Choroid plexus epithelial cell (primary cell): ENCODE data around the gene CDH20.

Experiments used
- DNase-seq: peaks from one replicate; pipeline ENCODE4 v3.0.0-alpha.2; 2010; ENCODE audit warnings: low read depth
- H3K4me3 ChIP-seq: 2 replicates; pipeline ENCODE4 v1.5.1; 2011; ENCODE audit warnings: low read depth, mild to moderate bottlenecking, control low read depth, low read length, moderate library complexity
- CTCF ChIP-seq: conservative IDR thresholded peaks from 2 replicates; pipeline ENCODE4 v1.5.1; 2011; ENCODE audit warnings: low read depth, mild to moderate bottlenecking, control low read depth, inconsistent platforms, low read length, moderate library complexity

CDH20 gene

GRCh38 chr18:61546590-61546989, 213.4 kb downstream of the CDH20 start:
- TF ChIP-seq CTCF: no peak
- H3K4me3 ChIP-seq: no peak overlapping the region
- DNase-seq: peak; percentile 86

GRCh38 chr18:61549416-61549815, 216.2 kb downstream of the CDH20 start:
- TF ChIP-seq CTCF: no peak
- no peak overlapping the region for H3K4me3 ChIP-seq
- DNase-seq: no peak

- no peak for TF ChIP-seq CTCF
- no peak overlapping the region for H3K4me3 ChIP-seq
- DNase-seq: no peak
Measured at GRCh38 chr18:61549889-61550288, 216.7 kb downstream of the CDH20 start.

- DNase-seq: peak; percentile 94
- no peak overlapping the region for H3K4me3 ChIP-seq
- peak; percentile 90 for TF ChIP-seq CTCF
Measured at GRCh38 chr18:61551586-61551985, 218.4 kb downstream of the CDH20 start.

GRCh38 chr18:61553045-61553659, 219.9 kb downstream of the CDH20 start:
- DNase-seq: no peak
- no peak for TF ChIP-seq CTCF
- H3K4me3 ChIP-seq: no peak overlapping the region

GRCh38 chr18:61554117-61554776, 221.0 kb downstream of the CDH20 start:
- DNase-seq: no peak
- H3K4me3 ChIP-seq: no peak overlapping the region
- no peak for TF ChIP-seq CTCF

- H3K4me3 ChIP-seq: no peak overlapping the region
- peak; percentile 41 for DNase-seq
- no peak for TF ChIP-seq CTCF
Measured at GRCh38 chr18:61554946-61555361, 221.7 kb downstream of the CDH20 start.
